GM04503 (cell line): Measurements from ENCODE around the gene HP.

Experiments
- DNase-seq: peaks from one replicate; pipeline ENCODE4 v3.0.0-alpha.2; 2012; ENCODE audit warnings: low read depth

The HP gene

DNA sequence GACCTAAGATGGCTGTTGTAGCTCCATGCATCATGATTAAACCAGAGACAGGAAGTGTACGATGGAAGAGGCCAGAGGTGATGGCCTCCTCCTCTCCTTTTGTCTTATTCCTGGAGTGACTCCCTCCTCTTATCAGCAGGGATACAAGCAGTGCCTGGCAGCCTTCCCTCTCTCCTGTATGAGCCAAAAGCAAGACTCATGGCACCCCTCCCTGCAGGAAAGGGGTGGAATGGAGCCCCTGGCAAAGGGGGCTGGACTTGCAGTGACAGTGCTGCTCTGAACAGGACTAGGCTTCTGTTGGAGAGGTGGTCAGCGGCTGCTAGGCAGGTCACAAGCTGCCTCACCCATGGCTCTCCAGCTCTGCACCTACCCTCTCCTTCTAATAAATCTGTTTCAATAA is 30.7 kb downstream of the HP start:
- DNase-seq = no peak

- DNase-seq = no peak
These were observed 36.9 kb downstream of the HP start for GRCh38 chr16:72091217-72091616.

DNA sequence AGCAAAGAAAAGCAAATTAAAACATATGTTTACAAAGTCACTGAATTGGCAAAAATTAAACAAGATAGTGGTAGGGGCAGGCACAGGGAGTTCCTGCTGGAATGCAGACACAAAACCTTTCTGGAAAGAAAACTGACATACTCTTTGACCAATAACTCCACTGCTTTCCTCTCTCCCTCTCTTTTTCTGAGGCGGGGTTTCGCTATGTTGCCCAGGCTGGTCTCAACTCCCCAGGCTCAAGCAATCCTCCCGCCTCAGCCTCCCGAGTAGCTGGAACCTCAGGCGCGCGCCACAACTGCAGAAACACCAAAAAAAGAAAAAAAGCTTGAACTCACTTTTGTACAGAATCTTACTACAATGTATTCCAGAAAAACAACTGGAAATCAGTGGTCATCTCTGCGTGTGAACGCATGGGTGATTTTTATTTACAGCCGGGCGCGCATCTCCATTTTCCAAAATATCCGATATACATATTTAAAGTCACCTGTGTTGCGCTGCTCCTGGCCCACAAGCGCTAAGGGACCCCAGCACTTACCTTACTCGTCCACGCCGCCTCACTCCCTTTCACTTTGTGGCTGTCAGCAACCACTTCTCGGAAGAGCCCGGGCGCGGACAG is 38.6 kb downstream of the HP start:
- DNase-seq = peak; percentile 32

GRCh38 chr16:72093448-72094265 is 39.4 kb downstream of the HP start, which contains the start of the genes DHX38 and TXNL4B:
TSS of gene DHX38 (plus strand) at chr16:72093847. CDS start at chr16:72096158, 2,311 bp downstream.
TSS of gene TXNL4B (minus strand) at chr16:72093620. CDS start at chr16:72090749, 2,871 bp downstream.
- peak; percentile 98 for DNase-seq

- no peak for DNase-seq
These were observed 39.9 kb downstream of the HP start for GRCh38 chr16:72094266-72094610.

GRCh38 chr16:72098936-72099335 is 44.6 kb downstream of the HP start:
- DNase-seq = no peak

DNA sequence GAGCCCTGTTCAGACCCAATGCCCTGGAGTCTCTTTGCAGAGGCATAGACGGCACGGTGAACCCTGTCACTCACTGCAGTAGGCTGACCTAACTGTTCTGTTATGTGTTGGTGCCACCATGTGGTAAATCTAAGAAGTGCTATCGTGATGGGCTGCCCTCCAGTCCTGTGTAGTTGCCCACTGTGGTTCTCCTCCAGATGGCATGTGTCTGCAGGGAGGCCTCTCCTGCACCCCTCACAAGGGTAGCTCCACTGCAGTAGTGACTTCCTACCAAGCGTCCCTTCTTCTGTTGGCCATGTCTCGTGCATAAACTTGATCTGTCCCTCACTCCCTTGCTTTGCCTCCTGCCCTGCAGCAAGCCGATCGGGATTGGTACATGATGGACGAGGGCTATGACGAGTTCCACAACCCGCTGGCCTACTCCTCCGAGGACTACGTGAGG is 45.1 kb downstream of the HP start:
- DNase-seq = no peak

DNA sequence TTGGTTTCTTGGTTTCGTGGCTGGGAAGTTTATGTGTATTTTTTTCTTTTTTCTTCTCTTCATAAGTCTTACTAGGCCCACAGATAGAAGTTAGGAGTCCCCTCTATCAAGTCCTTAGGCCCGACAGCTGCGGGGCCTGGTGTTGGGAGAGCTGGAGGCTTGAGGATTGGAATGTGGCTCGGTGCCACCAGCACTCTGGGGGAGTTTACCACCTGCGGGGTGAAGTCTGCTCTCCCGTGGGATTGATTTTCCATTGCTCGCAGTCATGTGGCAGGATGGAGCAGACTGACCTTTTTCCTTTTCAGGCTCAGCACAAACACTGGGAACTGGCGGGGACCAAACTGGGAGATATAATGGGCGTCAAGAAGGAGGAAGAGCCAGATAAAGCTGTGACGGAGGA is 46.9 kb downstream of the HP start:
- no peak for DNase-seq

- DNase-seq = no peak
These were observed 50.6 kb downstream of the HP start for GRCh38 chr16:72104905-72105304.

DNA sequence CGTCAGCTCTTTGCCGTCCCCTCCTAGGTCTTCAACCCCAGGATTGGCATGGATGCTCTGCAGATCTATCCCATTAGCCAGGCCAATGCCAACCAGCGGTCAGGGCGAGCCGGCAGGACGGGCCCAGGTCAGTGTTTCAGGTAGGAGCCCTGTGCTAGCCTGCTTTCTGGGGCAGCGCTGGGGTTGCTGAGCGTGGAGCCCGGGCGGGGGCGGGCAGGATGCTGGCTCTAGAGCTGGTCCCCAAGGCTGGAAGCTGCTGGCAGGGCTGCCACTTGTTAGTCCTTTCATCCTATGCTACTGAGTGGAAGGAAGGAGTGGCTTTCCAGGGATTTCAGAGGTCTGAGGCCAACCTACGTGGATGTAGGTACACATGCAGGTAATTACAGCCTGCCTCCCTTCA is 51.7 kb downstream of the HP start:
- DNase-seq = no peak

DNA sequence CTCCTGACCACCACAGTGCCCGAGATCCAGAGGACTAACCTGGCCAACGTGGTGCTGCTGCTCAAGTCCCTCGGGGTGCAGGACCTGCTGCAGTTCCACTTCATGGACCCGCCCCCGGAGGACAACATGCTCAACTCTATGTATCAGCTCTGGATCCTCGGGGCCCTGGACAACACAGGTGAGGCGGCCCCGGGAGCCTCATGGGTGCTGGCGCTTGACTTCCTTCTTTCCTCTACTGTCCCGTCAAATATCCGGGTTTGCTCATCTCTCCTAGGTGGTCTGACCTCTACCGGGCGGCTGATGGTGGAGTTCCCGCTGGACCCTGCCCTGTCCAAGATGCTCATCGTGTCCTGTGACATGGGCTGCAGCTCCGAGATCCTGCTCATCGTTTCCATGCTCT is 53.1 kb downstream of the HP start:
- DNase-seq = no peak

DNA sequence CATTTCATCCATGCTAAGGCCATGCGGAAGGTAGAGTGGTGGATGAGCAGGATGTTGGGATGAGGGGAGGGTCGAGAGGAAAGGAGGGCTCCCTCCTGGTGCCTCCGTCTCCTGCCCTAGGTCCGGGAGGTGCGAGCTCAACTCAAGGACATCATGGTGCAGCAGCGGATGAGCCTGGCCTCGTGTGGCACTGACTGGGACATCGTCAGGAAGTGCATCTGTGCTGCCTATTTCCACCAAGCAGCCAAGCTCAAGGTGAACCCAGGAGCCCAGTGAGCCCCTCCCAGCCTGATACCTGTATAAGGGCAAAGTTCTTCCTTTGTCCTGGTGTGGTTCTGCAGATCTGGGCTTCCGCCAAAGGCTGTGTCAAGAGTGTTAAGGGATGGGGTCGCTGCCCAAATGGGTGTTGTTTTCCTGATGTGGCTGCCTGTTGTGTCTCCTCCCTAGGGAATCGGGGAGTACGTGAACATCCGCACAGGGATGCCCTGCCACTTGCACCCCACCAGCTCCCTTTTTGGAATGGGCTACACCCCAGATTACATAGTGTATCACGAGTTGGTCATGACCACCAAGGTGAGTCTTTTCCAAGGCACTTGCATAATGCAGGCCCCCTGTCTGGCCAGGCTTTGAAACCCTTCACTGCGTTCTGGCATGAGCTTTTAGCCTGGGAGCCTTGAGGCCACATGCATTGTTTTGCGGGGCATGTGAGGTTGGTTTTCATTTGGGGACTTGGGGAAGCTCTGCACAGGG is 54.2 kb downstream of the HP start:
- no peak for DNase-seq

DNA sequence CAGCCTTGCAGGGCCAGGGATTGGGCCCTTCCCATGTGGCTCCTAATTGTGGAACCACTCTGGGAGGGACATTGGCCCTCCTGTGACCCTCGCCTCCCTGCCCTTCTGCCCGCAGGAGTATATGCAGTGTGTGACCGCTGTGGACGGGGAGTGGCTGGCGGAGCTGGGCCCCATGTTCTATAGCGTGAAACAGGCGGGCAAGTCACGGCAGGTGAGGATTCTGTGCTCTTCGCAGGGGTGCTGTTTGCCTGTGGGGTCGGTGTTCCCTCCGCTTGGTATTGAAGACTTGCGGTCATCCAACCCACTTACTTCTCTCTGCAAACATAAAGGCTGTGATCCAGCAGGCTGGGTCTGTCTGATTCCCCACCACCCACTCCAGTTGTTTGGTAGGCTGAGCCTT is 55.0 kb downstream of the HP start:
- DNase-seq = no peak

DNA sequence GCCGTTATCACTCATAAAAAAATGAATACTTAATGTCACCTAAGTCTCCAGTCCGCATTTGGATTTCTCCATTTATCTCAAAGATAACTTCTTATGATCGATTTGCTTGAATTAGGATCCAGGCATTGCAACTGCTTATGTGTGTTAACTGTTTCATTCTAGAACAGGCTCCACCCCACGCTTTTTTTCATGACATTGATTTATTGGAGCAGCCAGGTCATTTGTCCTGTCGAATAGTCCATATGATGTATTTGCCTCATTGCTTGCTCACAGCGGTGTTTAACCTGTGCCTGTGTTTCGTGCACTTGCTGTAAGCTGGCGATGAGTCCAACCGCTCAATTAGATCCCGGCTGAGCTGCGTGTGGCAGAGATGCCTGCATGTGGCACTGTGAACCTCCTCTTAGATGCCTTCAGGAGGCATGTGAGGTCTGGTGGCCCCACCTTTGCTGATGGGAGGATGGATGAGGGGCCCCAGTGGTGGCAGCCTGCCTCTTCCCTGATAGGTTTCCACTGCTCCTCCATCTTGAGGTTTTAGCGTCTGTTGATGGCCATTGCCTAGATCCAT is 55.7 kb downstream of the HP start:
- no peak for DNase-seq
